ENCODE data around the gene XPA.
A peak's percentile ranks its signal among the peaks of the same experiment; 100 is the strongest.
"Not testable (repeated sequence)": the region's sequence is repeated elsewhere in the genome, so short reads cannot be mapped to it uniquely, and the experiment has no call there.

Gene XPA

GRCh38 chr9:97703437-97704344, 6.6 kb upstream of the XPA start:
- no peak for TF ChIP-seq CTCF (IDR thresholded peaks at IDR 0.05; ENCODE audit: insufficient read depth, low read length, poor library complexity, severe bottlenecking)
- no peaks in the 10 kb centered on the region for H3K27me3 ChIP-seq (replicated peaks; ENCODE audit: control insufficient read depth, insufficient read depth, low read length)
- H3K4me3 ChIP-seq (replicated peaks; ENCODE audit: low read depth, low read length) = no peak overlapping the region
- H3K36me3 ChIP-seq (ENCODE audit: control insufficient read depth, insufficient read depth, low read length) = no peaks in the 10 kb centered on the region
- DNase-seq (ENCODE audit: extremely low read depth, insufficient read length) = no peak

- not testable (repeated sequence) for H3K36me3 ChIP-seq (ENCODE audit: control insufficient read depth, insufficient read depth, low read length); DNase-seq (ENCODE audit: extremely low read depth, insufficient read length); H3K4me3 ChIP-seq (replicated peaks; ENCODE audit: low read depth, low read length); H3K27me3 ChIP-seq (replicated peaks; ENCODE audit: control insufficient read depth, insufficient read depth, low read length)
Measured at GRCh38 chr9:97699824-97700223, 2.7 kb upstream of the XPA start.

GRCh38 chr9:97699281-97699680, 2.1 kb upstream of the XPA start:
- H3K4me3 ChIP-seq (replicated peaks; ENCODE audit: low read depth, low read length); H3K27me3 ChIP-seq (replicated peaks; ENCODE audit: control insufficient read depth, insufficient read depth, low read length); H3K36me3 ChIP-seq (ENCODE audit: control insufficient read depth, insufficient read depth, low read length); DNase-seq (ENCODE audit: extremely low read depth, insufficient read length): not testable (repeated sequence)

GRCh38 chr9:97698865-97699264, 1.7 kb upstream of the XPA start:
- H3K4me3 ChIP-seq (replicated peaks; ENCODE audit: low read depth, low read length) = no peak overlapping the region

GRCh38 chr9:97697837-97698236, 697 bp upstream of the XPA start:
- TF ChIP-seq CTCF (IDR thresholded peaks at IDR 0.05; ENCODE audit: insufficient read depth, low read length, poor library complexity, severe bottlenecking) = no peak
- DNase-seq (ENCODE audit: extremely low read depth, insufficient read length) = no peak
- H3K4me3 ChIP-seq (replicated peaks; ENCODE audit: low read depth, low read length) = no peak overlapping the region; the same call in 1 of the 2 replicates
- no peaks in the 10 kb centered on the region for H3K27me3 ChIP-seq (replicated peaks; ENCODE audit: control insufficient read depth, insufficient read depth, low read length)
- no peaks in the 10 kb centered on the region for H3K36me3 ChIP-seq (ENCODE audit: control insufficient read depth, insufficient read depth, low read length)

More at GRCh38 chr9:97698865-97699264, 1.7 kb upstream of the XPA start:
- no peak for DNase-seq (ENCODE audit: extremely low read depth, insufficient read length)
- Histone ChIP-seq H3K27me3 (replicated peaks; ENCODE audit: control insufficient read depth, insufficient read depth, low read length) (no peaks in the 10 kb centered on the region), H3K36me3 (ENCODE audit: control insufficient read depth, insufficient read depth, low read length) (no peaks in the 10 kb centered on the region)
- no peak for TF ChIP-seq CTCF (IDR thresholded peaks at IDR 0.05; ENCODE audit: insufficient read depth, low read length, poor library complexity, severe bottlenecking)

GRCh38 chr9:97695995-97696802, 941 bp downstream of the XPA start:
- peaks cover 1% of the 10 kb centered on the region; the same call in 1 of the 2 replicates for H3K36me3 ChIP-seq (ENCODE audit: control insufficient read depth, insufficient read depth, low read length)
- no peaks in the 10 kb centered on the region for H3K27me3 ChIP-seq (replicated peaks; ENCODE audit: control insufficient read depth, insufficient read depth, low read length)
- TF ChIP-seq CTCF (IDR thresholded peaks at IDR 0.05; ENCODE audit: insufficient read depth, low read length, poor library complexity, severe bottlenecking) = no peak
- H3K4me3 ChIP-seq (replicated peaks; ENCODE audit: low read depth, low read length) = peak overlapping the region; percentile 84
- DNase-seq (ENCODE audit: extremely low read depth, insufficient read length) = no peak

All from GM06990 (cell line).